AG08395 (cell line): ENCODE results near the gene ENDOV.

Experiments used
- DNase-seq: peaks from one replicate; pipeline ENCODE4 v3.0.0; 2012; ENCODE audit warnings: mixed read lengths, low spot score

ENDOV gene

DNA sequence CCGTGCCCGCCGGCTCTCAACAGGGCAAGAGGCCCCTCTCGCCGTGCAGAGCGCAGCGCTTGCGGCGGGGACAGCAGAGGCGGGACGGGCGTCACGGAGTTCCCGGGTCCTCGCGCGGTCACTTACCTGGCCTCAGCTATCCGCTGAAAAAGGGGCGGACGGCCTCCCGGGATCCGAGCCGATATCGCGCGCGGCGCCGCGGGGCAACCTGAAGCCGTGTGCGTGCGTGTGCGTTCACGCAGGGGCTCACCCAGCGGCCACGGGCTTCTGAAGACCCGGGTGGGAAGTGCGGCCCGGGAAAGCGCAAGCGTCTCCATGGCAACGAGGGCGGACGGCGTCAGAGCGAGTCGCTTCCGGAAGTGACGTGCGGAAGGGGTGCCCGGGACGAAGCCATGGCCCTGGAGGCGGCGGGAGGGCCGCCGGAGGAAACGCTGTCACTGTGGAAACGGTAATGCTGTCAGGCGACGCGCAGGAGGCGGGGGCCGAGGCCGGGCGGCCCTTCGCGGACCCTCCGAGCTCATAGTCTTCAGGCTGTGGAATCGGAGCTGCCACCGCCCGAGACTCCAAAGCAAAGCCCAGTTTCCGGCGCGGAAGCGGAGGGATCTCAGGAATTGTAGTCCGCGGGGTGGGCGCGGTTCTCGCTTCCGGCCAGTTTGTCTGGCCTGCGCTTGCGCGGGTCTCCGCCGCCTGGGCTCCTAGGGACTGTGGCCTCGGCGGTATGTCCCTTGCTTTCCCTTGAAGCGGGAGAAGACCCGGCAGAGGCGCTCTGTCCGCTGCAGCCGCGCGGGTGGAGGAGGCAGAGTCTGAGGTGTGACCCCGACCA, at the start of gene ENDOV:
TSS of gene ENDOV (plus strand) at position 365 of the 823 bp plus-strand sequence. CDS start at position 393, 28 bp downstream.
- DNase-seq, result peak; percentile 99

DNA sequence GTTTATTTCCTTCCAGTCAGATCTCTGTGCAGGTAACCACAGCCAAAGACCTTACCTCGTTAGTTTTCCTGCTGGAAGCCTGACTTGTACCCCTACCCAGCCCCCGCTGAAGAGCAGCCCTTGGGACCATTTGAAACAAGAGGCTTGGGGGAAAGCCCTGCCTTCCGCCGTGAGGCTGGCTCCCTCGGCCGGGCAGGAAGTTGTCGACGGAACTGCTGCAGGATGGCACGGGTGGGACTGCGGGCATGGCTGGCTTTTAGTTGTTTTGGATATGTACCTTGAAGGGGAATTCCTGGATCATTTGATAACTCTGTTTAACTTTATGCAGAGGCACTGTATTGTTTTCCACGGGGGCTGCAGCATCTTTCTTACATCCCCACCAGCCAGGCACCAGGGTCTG, 49.0 kb upstream of the ENDOV start:
- DNase-seq, result no peak

DNA sequence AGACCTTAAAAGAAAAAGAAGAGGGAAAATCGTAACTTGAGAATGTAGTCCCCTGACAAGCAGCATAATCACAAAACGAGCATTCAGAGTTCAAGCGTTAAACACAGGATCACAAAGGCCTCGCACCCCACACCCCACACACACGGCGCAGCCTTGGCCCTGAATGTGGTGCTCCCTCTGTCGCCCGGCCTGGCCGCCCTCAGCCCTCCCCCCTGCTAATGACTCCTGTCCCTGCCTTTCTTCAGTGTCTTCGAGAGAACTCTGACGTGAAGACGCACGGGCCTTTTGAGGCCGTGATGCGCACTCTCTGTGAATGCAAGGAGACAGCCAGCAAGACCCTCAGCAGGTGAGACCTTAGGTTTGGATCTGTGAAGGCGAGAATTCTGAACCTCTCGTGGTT, 47.5 kb upstream of the ENDOV start:
- no peak for DNase-seq

DNA sequence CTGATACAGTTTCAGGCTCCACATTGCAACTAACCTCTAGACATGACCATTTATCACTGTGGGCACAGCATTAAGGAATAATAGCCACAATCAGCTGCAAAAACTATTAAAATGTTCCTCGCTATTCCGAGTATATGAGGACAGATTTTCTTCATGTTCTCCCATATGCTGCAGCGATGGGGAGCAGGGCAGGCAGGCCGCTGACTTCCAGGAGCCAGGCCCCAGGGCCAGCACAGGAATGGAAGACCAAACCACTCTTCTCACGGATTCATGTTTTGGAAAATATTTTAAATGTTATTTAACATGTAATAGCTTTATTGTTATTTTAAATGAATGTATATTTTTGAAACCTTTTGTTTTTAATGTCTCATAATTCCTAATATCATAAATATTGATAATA, 43.8 kb upstream of the ENDOV start:
- DNase-seq, result no peak

DNA sequence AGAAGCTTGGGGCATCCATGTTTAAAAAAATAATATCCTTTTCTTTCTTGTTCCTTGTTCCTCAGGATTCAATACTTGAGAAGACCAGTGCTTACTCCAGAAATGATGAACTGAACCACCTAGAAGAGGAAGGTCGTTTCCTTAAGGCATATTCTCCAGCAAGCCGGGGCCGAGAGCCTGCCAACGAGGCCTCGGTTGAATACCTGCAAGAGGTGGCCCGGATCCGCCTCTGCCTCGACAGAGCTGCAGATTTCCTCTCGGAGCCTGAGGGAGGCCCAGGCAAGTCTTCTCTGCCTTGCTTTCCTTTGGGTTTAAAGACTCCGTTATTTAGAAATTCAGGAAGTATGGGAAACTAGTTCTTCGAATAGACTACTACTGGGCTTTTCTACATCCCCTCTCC, 42.5 kb upstream of the ENDOV start:
- DNase-seq, result no peak

DNA sequence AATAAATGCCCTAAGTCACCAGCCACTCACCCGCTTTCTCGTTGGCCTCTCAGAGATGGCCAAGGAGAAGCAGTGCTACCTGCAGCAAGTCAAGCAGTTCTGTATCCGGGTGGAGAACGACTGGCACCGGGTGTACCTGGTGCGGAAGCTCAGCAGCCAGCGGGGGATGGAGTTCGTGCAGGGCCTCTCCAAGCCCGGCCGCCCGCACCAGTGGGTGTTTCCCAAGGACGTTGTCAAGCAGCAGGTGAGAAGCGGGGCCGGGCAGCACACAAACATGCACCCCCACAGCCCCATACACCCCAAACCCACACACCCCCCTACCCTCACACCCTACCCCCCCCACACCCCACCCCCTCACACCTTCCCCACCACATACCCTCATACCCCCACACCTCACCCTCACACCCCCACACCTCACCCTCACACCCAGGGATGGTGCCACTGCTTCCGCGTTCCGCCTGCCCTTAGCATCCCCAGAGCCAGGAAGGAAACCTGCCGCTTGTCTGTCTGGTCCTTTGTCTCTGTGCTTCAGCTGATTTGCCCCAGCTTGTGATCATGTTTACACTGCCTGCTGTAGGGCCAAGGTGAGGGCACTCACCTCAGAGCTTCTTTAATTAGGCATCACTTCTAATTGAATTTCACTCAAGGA, 41.9 kb upstream of the ENDOV start:
- DNase-seq, result no peak

DNA sequence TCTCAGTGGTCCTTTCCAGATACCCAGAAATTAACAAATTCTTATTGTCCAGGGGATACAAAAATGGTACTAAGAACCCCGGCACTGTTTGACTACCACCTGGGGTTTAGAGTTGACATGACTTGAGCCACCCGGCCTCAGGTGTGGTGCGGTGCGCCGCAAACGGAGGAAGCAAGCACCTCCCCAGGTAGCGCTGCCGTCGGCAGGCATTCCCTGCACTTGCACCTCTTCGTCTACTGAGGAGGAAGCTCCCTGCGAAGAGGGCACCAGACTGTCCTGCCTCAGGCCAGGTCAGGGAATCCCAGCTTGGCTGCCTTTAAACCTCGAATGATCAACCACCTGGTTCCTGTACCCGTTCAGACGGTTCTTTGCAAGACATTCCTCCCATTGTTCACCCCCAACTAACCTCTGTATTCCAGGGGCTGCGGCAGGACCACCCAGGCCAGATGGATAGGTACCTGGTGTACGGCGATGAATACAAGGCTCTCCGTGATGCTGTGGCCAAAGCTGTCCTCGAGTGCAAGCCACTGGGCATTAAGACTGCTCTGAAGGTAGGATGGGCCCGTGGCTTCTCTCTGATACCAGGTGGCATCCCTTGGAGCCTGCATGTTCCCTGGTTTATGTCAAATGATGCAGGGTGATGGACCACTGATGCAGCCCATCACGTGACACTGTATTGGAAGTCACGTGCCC, 40.8 kb upstream of the ENDOV start:
- DNase-seq, result no peak

DNA sequence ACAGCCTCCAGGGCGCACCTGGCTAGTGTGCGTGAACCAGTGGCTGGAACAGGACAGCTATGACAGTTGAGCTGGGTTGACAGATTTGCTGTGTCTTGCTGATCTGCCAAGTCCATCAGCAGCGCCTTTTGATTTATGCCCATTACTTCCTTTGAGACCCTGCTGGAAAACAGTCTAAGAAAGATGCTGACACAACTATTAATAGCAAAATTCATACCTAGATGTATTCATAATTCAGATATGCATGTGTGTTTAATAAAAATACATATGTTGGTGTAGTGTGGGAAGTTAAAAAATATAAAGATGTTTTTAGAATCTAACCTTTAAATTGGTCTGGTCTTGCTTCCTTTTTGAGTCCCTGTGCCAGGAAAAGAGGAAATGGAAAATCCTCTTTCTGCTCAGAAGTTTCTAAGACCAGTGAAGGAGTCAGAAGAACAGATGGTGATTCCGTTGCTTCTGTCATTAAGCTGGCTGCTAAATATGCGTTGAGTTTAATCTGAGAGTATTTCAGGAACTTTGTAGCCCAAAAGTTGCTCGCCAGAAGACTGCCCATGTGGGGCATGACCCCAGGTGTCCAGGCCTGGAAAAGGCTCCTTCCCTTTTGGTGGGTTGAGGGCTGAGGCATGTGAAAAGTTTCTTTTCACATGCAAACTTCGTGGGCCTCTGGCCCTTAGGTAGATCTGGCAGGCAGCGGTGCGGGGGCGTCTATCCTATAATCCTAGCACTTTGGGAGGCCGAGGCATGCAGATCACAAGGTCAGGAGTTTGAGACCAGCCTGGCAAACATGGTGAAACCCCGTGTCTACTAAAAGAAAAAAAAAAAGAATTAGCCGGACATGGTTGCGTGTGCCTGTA, 40.0 kb upstream of the ENDOV start:
- DNase-seq, result no peak

DNA sequence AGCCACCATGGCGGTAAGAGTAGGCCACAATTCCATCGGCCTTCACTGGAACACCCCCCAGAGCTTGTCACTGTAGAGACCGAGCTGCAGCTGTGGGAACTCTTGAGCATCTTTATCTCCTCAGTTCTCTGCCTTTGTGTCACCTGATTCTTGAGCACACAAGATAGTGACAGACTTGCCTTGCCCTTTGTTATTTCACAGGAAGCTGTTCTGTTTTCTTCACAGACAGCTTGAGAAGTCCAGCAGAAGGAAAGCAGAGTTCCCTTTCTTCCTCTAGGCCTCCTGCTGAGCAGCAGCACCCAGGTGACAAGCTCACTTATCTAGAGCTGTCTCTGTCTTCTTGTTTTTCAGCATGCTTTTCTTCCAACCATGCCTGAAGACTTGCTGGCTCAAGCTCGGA, 38.4 kb upstream of the ENDOV start:
- DNase-seq, result no peak

DNA sequence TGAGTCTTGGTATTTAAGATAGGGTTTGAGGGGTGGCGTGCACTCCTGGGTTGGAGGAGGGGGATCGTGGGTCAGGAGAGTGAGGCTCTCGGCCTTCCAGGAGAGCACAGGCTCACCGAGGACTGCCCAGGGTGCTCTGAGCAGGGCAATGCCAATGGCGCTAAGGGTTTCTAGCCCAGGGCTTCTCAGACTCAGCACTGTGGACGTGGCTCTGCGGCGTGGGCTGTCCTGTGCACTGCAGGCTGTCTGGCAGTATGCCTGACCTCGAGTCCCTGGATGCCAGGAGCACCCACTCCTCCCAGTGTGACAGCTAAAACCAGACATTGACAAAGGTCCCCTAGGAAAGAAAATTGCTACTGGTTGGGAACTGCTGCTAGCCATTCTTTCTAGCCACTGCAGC, 37.2 kb upstream of the ENDOV start:
- DNase-seq, result no peak

DNA sequence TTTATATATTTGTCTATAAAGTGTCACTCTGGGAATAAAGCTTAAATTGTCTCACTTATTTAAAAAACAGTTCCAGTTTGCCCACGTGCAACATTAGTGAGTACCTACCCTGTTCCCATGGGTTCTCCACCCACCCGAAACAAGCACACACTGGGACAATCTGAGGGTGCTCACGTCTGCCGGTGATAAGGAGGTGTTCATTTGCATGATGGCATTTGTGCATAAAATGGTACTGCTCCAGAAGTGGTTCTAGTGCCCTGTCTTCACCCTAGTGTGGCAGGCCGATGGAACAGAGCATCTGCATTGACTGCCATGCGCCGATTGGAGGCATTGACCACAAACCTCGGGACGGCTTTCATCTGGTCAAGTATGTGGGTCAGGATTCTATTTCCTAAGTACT, 35.6 kb upstream of the ENDOV start:
- no peak for DNase-seq

DNA sequence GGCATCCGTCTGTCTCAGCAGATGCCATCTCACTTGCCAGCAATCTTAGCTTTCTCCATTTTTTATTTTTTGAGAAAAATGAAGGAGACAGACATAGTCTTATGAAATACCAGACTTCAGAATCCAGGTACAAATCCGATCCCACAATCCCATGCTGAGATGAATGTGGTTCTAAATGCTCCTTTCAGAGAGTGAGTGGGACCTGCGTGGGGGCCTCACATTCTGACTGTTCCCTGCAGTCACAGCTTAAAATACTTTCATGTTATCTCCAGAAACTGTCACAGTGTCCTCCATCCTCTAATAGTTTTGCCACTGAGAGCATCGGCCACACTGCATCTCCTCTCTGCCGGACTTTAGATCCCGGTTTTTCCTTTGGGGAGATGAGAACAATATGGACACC, 34.9 kb upstream of the ENDOV start:
- no peak for DNase-seq

DNA sequence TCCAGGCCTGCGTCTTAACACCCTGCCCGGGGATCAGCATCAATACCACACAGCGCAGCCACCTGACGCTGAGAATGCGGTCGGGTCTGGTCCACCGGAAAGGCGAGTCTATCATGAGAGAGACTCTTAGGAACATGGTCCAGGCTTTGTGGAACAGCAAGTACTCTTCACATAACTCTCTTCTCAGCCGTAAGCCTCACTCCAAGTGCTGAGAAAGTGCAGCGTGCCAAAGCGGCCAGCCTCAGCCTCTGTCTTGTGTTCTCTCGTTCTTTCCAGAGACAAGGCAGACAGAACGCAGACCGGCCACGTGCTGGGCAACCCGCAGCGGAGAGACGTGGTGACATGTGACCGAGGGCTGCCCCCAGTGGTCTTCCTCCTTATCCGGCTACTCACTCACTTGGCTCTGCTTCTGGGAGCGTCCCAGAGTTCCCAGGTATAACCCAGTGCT, 34.4 kb upstream of the ENDOV start:
- DNase-seq, result no peak

DNA sequence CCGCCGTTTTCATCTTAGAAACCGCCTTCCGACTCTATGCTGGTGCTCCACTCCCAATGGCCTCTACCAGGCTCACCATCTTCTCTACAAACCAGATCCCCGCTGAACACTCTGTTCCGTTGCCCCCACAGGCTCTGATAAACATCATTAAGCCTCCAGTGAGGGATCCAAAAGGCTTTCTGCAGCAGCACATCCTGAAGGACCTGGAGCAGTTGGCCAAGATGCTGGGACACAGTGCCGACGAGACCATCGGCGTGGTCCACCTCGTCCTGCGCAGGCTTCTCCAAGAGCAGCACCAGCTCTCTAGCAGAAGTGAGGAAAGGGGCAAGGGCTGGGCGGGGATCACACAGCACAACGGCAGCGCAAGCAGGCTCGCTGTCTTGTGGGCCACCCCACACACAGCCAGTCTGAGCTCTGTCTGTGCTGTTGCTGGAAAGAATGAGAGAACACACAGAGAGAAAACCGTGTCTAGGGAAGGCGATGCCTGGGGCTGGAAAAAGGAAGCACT, 33.5 kb upstream of the ENDOV start:
- DNase-seq, result no peak

DNA sequence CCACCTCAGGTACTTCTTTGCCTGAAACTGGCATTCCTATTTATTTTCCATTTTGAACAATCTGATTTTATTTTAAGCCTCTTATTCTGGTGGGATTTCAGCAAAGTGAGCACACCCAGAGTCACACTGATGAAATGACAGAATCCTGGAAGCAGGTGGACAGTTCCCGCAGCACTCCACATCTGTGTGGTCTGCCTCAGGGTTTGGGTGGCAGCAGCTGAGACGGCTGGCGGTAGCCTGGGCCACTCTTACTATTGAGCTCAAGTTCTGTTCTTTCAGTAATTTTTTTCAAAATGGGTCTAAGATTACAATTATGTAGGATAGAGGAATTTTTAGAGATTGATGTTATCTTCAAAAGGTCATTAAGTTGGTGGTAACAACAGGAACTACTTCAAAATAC, 32.5 kb upstream of the ENDOV start:
- DNase-seq, result no peak

DNA sequence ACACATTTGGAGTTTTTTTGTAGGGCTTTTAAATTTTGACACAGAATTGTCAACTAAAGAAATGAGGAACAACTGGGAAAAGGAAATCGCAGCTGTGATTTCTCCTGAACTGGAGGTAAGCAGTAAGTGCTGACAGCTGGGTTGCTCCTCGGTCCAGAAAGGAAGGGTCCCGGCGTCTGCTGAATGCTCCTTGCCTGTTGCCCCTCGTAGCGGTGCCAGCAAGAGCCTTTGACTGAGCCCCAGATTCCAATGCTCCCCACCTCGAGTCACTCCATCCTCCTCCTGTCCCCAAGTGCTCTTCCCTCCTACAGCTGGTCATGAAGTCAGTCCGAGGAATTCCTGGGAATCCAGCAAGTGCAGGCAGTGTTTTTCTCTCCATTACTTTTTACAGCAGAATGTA, 32.0 kb upstream of the ENDOV start:
- no peak for DNase-seq

DNA sequence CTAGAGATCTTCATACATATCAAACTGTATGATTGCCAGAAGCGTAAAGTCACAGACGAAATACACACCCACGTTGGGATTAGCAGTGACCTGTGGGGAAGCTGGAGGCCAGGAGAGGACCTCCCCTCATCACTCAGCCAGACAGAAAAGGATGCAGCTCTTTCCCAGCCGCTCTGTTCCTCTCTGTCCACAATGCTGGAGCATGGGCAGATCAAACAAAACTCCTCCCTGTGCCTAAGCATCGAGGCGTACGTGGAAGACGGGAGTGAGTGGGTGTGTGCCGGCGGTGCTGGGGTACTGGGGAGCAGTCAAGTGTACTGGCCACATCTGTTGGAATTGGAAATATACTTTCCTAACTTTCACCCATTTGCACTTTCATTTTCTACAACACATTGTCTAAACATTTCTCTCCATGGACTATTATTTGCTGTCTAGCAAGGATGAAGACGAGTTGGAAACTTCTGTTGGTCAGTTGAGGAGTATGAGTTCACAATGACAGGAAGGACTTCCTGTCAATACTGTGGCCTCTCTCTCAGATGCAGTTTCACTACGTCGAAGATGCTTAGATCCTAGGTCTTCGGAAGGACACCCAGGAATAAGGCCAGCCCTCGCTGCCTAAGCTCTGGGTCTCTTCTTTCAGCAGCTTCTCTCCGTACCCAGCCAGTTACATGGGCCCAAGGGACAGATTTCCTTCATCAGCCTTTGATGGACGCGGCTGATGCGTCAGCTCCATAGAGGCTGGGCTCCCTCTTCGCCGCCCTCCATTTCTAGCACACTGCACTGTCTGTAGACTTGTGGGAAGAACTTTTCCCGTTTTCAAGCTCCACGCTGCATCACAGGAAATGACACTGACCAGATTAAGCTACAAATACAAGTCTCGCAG, 30.6 kb upstream of the ENDOV start:
- DNase-seq, result no peak

DNA sequence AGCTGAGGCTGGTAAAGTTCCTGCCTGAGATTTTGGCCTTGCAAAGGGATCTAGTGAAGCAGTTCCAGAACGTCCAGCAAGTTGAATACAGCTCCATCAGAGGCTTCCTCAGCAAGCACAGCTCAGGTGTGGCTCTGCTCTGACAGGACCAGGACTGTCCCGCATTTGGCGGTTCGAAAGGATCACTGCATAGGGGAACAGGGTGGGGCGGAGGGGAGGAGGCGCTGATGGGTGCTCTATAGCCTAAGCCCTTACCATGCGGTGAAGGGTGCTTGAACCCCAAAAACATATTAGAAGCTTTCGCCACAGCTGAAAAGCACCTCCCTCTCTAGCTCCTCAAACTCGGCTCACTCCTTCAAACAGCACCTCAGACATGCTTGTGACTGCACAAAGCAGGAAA, 29.9 kb upstream of the ENDOV start:
- DNase-seq, result no peak

DNA sequence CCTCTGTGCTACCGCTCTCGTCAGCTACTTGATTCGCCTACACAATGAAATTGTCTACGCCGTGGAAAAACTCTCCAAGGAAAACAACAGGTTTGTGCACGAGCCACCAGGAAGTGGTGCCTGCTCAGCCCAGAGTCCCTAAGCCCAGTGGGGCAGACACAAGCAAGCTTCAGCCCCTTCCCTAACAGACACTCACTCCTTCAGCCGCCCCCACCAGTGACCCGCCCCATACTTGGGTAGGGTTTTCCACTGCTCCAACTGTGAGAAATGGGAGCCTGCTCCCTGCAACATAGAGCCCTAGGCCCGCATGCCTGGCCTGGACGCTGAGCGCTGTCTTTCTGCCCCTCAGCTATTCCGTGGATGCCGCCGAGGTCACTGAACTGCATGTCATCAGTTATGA, 28.6 kb upstream of the ENDOV start:
- DNase-seq, result no peak

DNA sequence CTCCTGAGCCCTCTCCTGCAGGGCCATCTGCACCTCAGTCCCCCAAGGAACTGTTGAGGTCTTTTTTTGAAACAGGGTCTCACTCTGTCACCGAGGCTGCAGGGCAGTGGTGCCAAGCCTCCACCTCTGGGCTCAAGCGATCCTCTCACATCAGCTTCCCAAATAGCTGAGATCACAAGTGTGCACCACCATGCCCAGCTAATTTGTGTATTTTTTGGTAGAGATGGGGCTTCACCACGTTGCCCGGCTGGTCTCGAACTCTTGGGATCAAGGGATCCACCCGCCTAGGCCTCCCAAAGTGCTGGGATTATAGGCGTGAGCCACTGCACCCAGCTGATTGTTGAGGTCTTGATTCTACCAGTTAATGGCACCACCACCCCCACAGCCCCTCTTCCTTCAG, 27.9 kb upstream of the ENDOV start:
- DNase-seq, result no peak

DNA sequence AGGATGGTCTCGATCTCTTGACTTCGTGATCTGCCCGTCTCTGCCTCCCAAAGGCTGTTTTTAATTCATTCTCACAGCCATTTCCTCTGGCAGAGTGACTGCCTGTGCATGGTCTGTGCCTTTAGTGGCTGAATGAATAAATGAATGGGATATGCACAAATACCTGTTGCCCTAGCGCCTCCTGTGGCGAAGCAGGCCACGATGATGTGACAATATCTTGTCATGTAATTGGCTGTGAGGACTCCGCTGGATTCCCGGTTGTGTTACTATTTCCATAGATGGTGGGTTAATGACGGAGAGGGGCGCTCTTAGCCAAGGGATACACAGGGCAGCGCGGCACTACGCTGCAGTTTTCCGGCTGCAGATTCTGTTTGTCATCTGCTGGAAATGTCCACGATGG, 26.8 kb upstream of the ENDOV start:
- DNase-seq, result no peak
